Right lung (tissue), 5 donors: ENCODE data around the gene PTPRD. TPM values are rescaled to one million over a fixed set of nuclear protein-coding genes. Genes with fewer than 3 reads are reported as not detected.

Source experiments
- DNase-seq, 2 donors: peaks; one replicate each; pipeline ENCODE4 v3.0.0-alpha.2; 2013
- polyA plus RNA-seq, 5 donors: library from polyadenylated mRNA; unstranded; fragments of 120-200 nt; gene quantifications; one replicate each; pipeline versions ENCODE4 v1.2.1 to v1.2.3, GENCODE V29; 2013; ENCODE audit warnings: inconsistent platforms in 1 of 5, low replicate concordance in 1 of 5; ENCODE audit not compliant: insufficient read length in 5 of 5, insufficient read depth in 1 of 5

The PTPRD gene
- polyA plus RNA-seq, 5 donors = 117 to 156 (median 130) TPM

DNA sequence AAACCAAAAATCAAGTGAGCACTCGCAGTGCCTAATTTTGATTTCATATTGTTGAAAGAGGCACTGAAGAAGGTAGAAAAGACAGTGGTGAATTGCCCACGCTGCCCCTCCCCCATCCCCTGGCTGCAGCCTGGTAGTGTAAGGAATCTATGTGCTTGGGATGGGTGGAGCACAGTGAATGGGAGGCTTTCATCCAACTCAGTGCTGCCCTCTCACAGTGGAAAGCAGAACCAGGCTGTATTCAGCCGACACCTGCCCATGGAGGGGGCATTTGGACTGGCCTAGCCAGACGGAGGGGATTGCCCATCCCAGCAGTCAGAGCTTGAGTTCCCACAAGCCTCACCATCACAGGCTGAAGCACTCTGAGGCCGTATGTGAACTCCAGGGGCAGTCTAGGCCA, 2012.9 kb downstream of the PTPRD start:
- no peak for DNase-seq

GRCh38 chr9:8589476-8589875, 2023.3 kb downstream of the PTPRD start:
- DNase-seq = no peak

GRCh38 chr9:8585036-8585435, 2027.8 kb downstream of the PTPRD start:
- no peak for DNase-seq

- no peak for DNase-seq
These were observed 2033.1 kb downstream of the PTPRD start for GRCh38 chr9:8579661-8580060.

DNA sequence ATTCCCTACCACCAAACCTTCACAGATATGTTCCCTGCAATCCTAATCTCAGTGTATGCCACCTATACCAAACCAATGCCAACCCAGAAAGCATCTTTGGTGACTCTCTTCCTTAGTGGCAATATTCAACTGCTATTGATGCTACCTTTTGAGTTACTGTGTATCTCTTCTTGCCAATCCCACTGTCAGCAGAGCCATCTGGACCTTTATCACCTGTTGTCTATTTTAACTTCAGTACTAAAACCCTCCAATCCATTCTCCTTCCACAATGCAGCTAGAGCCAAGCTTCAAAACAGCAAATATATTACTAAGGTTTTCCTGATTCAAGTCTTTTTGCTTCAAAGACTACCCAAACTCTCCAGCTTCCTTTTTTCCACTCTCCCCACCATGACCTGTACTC, 2036.1 kb downstream of the PTPRD start:
- no peak for DNase-seq

DNA sequence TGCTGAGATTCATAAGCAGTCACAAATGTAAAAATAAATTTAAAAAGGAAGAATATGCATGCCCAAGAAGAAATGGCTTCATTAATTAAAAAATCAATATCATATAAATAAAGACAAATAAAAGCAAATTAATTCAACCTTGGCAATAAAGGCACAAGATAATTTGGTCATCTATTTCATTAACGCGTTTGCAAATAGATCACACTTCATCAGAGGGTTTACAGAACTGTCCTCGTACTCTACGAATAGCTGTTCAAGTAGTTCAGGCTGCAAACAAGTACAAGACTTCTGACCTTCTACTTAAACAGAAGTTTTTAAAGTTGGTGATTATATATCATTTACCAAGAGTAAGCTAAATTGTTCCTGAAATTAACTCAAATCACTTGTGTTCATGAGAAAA, 2038.0 kb downstream of the PTPRD start:
- no peak for DNase-seq

GRCh38 chr9:8572209-8572608, 2040.6 kb downstream of the PTPRD start:
- DNase-seq = no peak

- DNase-seq = no peak
These were observed 2041.2 kb downstream of the PTPRD start for GRCh38 chr9:8571643-8572042.

GRCh38 chr9:8570776-8571175, 2042.0 kb downstream of the PTPRD start:
- DNase-seq = no peak

DNA sequence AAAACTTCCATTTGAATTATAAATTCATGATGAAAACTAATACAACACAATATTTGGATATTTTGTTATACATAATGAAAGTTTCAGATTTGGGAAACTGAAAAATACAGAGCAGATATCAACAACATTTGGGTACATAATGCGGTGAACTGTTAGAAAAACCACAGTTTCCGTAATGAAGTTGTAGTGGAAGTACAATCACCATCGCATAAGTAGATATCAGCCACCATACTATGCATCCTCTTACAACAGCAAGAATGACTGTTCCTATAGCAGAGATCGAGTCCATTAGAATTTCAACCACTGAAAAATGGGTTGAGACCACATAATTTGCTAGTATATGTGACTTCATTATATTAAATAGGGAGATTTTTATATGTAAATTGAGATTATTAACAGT, 2043.0 kb downstream of the PTPRD start:
- no peak for DNase-seq

- DNase-seq = no peak
These were observed 2044.7 kb downstream of the PTPRD start for GRCh38 chr9:8567963-8568579.

GRCh38 chr9:8564960-8565359, 2047.8 kb downstream of the PTPRD start:
- no peak for DNase-seq

- DNase-seq = no peak
These were observed 2052.0 kb downstream of the PTPRD start for GRCh38 chr9:8560560-8561525.

GRCh38 chr9:8558176-8558575, 2054.6 kb downstream of the PTPRD start:
- DNase-seq = no peak

GRCh38 chr9:8555762-8556500, 2056.9 kb downstream of the PTPRD start:
- DNase-seq = no peak

DNA sequence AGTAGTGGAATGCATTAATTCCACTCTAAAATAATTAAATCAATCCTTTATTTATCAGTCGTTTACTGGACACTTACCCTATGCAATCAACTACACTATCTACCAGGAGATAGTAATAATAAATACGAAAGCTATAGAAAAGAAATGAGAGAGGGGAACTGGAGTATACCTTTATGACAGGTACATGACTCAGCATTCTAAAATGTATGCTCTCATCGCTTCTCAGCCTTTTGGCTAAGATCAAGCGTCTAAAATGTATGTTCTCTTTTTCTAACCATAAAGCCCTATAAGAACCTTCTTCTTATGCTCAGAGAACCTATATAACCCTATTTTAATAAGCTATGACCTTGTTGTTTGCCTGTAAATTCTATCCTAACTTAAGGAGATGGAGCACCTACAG, 2059.4 kb downstream of the PTPRD start:
- DNase-seq = no peak

GRCh38 chr9:8552732-8553131, 2060.1 kb downstream of the PTPRD start:
- no peak for DNase-seq

DNA sequence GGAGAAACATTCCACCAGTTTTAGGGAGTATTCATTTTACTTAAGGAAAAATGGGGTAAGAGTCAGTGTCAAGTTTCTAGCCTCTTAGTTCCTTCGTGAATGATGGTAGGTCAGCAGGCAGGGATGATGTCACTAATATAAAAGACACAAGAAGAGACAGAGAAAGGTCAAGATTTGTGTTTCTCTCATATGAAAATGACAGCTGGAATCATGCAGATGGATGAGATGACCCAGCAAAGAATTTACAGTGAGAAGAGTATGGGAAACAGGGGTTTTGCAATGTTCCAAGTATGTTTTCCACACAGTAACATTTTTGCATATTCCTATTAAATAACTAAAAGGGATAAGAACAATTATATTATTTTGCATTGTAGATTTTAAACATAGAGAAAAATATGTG, 2063.6 kb downstream of the PTPRD start:
- no peak for DNase-seq

DNA sequence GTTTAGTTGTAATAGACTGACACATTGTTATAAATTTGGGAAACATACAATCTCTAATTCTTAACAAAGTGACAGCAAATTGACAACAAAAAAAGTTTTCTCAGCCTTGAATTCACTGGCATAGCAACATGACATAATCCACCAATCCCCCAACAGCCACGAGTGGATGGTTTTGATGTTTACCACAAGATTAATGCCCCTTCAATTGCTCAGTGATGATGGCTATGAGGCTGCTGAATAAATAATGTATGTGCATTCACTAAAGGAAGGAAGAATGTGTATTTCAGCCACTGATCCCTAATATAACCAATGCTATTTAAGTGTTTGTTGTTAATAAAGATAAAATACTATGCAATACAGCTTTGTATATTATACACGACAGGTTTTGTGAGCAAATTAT, 2069.6 kb downstream of the PTPRD start:
- DNase-seq = no peak

DNA sequence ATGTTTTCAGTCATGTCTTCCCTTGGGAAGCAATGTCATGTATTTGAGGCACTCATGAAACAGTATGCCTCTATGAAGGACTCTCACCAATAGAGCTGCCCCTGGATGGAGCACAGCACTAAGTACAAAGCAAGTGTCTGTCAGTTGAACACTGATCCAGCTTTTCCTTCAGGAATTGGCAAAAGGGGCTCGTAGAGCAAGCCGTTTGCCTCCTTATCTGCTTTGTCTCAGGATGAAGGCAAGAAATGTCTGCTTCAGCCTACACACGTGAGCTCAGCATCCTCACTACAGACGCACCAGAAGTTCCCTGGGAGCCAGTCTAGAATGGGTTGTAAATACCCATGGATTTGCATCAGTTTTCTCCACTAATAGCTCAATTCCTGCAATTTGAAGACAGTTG, 2070.3 kb downstream of the PTPRD start:
- DNase-seq = no peak

DNA sequence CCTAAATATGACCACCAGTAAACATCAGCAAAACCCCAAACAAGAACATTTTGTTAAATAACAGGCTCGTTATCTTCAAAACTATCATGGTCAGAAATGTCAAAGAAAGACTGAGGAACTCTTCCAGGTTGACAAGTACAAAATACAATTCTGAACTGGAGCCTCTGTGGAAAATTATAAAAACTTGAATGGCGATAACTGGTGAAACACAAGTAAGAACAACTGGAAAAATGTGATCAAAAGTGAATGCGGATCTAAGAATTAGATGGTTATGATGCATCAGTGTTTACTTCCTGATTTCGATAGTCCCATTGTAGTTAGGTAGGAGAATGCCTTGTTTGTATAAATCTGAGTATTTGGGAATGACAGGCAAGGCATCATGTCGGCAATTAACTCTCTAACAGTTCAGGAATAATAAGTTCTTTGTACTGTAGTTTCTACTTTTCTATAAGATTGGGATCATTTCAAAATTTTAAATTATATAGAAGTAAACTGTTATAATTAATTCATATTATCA, 2073.1 kb downstream of the PTPRD start:
- no peak for DNase-seq

DNA sequence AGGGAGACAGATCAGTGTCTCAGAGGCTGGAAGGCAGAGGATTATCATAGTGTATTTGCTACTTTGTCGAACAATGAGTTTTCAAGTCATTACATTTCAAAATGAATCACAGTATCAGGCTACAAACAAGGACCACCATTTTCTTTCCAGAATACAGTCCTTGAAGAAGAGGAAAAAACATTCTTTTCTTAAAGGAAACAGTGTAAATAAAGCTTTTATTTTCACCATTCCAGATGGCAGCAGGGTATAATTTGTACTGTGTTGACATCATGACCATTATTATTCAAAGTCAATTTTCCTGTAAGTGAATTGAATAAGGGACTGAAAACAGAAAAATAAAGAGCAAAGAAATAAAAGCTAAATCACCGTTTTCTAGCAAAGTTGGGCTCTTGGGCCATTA, 2076.0 kb downstream of the PTPRD start:
- no peak for DNase-seq
